Measurements from ENCODE around the gene ENOX2.

GRCh38 chrX:130578906-130579305 lies 324.1 kb downstream of the ENOX2 start:
- TF ChIP-seq CTCF (conservative IDR thresholded peaks at IDR 0.05; ENCODE audit: low read length) (no peak), EZH2phosphoT487 (IDR thresholded peaks at IDR 0.05; ENCODE audit: borderline replicate concordance) (no peak)
